ENCODE measurements around the gene ACTL6B.

DNA sequence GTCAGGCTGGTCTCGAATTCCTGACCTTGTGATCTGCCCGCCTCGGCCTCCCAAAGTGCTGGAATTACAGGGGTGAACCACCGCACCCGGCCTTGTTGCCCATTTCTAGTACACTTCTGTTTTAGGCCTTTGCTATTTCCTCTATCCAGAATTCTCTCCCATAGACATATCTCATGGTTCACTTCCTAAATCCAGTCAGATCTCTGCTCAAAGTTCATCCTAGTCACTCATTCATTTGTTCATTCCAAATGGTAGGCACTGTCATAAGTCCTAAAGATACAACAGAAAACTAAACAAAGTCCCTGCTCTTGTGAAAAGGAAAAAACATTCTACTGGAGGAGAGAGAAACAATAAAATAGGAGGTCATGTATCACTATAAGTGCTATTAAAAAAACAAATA is 46.3 kb downstream of the ACTL6B start:
- TF ChIP-seq YY1 (IDR thresholded peaks at IDR 0.05; ENCODE audit: insufficient read depth, insufficient read length) (no peak), SUZ12 (IDR thresholded peaks at IDR 0.05; ENCODE audit: extremely low read depth, insufficient read depth, insufficient read length) (no peak), ZNF274 (IDR thresholded peaks at IDR 0.05; ENCODE audit: low read depth, low read length) (no peak)
